Activated naive CD4-positive, alpha-beta T cell treated with anti-CD3 and anti-CD28 coated beads, Interleukin-2, amount 50 U/mL, for 16 hours (primary cell): Measurements from ENCODE around the gene ST8SIA5.
A peak's percentile ranks its signal among the peaks of the same experiment; 100 is the strongest.

Experiments
- DNase-seq: peaks from one replicate; pipeline ENCODE4 v3.0.0-alpha.2; 2020

Gene ST8SIA5

GRCh38 chr18:46663539-46663938 lies 93.3 kb downstream of the ST8SIA5 start:
- no peak for DNase-seq

GRCh38 chr18:46660957-46661749 lies 95.7 kb downstream of the ST8SIA5 start:
- no peak for DNase-seq

DNA sequence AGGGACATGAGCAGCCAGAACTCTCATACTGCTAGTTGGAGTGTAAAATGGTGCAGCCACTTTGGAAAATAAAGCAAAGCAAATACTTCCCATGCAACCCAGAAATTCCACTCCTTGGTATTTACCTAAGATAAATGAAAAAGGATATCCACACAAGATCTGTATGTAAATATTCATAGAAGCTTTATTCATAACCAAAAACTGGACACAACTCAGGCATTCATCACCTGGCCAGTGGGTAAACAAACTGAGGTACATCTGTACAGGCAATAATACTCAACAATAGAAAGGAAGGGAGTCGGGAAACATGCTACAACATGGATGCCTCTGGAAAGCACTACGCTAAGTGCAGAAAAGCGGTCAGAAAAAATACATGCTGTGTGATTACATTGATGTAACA lies 97.4 kb downstream of the ST8SIA5 start:
- DNase-seq, result no peak

GRCh38 chr18:46657115-46657955 lies 99.5 kb downstream of the ST8SIA5 start, which contains the start of gene LOXHD1:
TSS of gene LOXHD1 (minus strand) at chr18:46657220. CDS start at chr18:46657033, 187 bp downstream.
- DNase-seq, result no peak

DNA sequence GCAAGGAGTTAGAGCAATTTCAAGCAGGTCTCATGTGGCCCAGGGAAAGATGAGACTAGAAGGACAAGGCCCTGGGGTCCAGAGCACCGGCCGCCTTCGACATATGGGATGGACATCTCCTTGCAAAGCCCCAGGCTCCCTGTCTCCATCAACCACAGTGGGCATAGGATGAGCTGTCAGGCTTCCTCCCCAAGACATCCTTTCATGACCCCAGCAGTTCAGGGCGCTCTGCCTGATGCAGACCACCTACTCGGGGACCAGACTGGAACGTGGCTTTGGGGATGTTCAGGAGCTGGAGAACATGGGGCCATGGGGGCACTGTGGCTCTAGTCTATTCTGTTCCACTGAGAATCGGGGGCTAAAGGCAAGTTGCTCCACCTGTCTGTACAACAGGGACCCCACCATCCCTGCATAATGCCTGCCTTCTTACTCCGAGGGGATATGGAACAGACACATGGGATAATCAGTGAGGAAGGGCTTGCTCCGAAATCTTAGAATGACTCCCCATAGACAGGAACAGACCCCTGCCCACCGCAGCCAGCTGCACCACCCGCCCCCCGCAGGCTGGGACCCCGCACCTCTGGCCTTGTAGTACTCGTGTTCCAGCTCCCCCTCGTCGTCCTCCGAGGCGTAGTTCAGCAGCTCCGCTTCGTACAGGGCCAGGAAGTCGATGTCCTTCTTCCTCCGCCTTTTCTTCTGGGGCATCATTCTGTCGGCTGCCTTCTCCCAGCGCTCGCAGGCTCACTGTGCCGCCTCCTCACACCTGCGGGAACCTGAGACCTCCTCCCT lies 100.3 kb downstream of the ST8SIA5 start:
- DNase-seq, result no peak

DNA sequence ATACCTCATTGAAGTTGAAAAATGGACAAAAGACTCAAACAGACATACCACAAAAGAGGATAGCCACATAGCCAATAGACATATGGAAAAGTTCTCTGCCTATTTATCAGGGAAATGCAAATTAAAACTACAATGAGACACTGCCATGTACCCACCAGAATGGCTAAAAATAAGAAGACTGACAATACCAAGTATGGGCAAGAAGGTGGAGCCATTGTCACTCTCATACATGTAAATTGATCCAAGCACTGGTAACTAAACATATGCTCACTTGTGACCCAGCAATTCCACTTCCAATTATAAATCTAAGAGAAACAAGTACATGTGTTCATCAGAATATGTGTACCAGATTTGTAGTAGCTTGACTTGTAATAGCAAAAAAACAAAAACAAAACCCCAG lies 104.5 kb downstream of the ST8SIA5 start:
- DNase-seq, result no peak

- no peak for DNase-seq
These were observed 106.2 kb downstream of the ST8SIA5 start for GRCh38 chr18:46650681-46651080.

- DNase-seq, result no peak
These were observed 107.6 kb downstream of the ST8SIA5 start for GRCh38 chr18:46649071-46649862.

DNA sequence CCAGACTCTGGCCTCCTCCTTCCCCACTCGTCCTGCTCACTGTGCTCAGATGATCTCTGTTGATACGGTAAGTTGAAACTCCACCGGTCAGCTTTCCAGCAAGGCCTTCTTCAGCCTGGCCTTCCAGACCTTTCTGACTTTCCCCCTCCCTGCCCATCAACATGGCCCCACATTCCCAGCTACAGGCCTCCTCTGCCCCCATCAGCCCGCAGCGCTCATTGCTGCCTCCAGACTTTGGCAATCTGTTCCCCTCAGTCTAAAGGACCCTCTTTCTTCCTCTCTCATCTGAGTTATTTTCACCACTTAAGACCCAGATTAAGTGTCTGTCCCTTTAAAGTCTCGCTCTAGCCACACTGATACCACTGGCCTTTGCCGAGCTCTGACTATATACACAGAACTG lies 110.4 kb downstream of the ST8SIA5 start:
- DNase-seq, result no peak

- no peak for DNase-seq
These were observed 114.3 kb downstream of the ST8SIA5 start for GRCh38 chr18:46642561-46642960.

- DNase-seq, result no peak
These were observed 114.9 kb downstream of the ST8SIA5 start for GRCh38 chr18:46641917-46642316.

GRCh38 chr18:46639386-46639785 lies 117.5 kb downstream of the ST8SIA5 start:
- DNase-seq, result no peak

DNA sequence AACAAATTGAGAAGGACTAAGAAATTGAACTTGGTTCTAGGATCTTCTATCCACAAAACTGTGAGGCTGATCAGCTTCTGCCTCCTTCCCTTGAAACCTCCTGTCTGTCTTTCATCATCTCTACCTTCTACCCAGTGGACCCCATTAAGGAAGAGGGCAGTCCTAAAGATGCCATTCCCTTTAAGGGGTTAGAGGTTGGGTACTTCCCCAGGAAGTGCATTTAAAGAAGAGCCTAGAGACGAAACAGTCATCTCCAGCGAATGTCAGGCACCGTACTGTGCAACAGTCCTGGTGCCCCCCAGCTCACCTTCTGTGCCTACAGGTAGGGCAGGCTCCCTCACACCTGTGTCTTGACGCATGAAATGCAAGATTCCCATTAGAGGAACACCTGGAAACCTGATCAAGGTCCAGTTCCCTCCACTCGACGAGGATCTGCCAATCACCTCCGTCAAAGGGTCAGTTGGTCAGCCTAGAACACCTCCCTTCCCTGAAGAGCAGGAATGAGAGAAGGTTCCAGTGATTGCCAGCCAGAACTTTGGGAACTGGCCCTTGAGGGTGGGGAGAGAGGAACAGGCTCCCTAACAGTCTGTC lies 120.7 kb downstream of the ST8SIA5 start:
- no peak for DNase-seq

DNA sequence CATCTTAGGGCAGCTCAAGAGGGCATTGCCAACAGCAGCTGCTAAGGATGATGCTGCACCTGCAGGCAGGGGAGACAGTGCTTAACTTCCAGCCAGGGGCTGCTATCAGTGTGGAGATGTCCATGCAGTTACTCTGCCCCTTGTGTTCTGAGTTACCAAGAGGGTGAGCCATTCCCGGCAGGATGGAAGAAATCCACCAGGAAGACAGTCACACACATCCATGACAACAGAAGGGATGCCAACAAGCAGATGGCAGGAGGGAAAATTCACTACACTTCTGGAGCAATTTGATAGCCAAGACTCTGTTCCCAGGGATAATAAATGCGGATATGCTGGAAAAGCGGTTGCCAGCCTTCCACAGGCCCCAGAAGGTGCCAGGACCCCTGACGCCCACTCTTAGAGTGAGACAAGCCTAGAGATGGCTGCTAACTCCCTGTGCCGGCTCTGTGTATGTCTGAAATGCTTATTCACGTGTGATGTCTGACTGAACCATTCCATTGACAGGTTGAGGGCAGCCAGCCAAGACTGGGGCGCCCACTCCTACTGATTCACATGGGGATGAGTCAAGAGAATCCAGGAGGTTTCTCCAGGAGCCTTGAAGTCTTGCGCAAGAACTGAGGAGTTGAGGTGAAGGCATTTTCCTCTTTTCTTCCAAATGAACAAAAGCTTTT lies 124.3 kb downstream of the ST8SIA5 start:
- no peak for DNase-seq

DNA sequence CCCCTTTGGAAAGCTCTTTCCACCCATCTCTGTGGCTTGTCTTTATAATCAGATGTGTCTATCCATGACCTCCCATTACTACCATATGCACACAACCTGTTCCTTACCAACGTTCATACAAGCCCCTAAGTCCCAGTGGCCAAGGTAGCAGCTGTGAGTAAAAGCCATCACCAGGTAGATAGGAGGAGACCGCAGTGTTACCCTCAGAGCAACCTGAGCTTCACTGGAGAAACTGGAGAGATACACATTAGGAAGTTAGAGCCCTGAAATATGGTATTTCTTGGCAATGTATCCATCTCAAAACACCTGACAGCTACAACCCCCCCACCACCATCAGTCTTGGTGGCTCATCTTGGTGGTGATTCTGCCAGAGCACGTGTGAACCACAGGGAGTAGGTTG lies 125.9 kb downstream of the ST8SIA5 start:
- no peak for DNase-seq

GRCh38 chr18:46630160-46630559 lies 126.7 kb downstream of the ST8SIA5 start:
- DNase-seq, result no peak

DNA sequence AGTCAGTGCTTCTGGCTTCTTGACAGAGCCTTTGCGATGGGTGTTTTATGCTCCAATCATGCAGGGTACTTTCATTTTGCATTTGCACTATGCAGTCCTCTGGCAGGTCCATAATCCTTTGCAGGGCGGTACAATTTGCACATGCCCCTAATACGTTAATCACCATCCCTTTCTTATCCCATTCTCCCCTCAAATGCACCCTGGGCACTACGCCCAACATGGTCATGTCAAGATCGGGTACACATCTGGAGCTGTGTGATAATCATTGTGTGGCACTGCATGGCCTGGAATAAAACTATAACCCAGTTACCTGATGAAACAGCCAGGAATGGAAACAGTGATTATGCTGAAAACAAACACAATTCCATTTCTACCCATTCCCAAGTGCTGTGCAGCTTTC lies 127.5 kb downstream of the ST8SIA5 start:
- DNase-seq, result no peak

- no peak for DNase-seq
These were observed 128.6 kb downstream of the ST8SIA5 start for GRCh38 chr18:46628206-46628605.

GRCh38 chr18:46627136-46627535 lies 129.7 kb downstream of the ST8SIA5 start:
- DNase-seq, result no peak

GRCh38 chr18:46625069-46625468 lies 131.8 kb downstream of the ST8SIA5 start:
- no peak for DNase-seq

DNA sequence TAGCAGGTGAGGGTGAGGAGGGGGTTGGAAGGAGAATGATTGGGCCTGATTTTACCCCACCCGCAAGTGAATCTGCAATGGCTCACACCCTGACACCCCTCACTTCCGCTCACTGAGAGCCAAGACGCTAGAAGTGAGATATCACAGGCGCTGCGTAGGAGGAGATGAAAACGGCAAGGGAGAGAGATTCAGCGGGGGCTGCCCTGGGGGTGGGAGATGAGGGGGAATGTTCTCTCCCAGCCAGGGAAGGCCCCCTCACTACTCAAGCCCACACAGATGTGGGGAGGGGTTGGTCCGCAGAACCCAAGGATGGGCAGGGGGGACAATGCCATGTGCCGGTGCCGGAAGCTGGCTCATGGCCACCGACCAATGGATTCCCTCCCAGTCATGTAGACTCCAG lies 132.7 kb downstream of the ST8SIA5 start:
- peak; percentile 14 for DNase-seq
